Thoracic aorta (tissue), 2 donors: Measurements from ENCODE around the gene PRSS36. TPM values are rescaled to one million over a fixed set of nuclear protein-coding genes. Genes with fewer than 3 reads are reported as not detected.

ENCODE experiments used
- ATAC-seq: fragments of 150-250 bp; one replicate; pipeline ENCODE4 v1.8.0; 2017; ENCODE audit warnings: low read depth; ENCODE audit not compliant: insufficient number of reproducible peaks, low FRiP score
- DNase-seq: peaks from one replicate; pipeline ENCODE4 v3.0.0-alpha.2; 2020; ENCODE audit warnings: low spot score
- H3K27ac ChIP-seq, 2 donors: fragments of 200-600 bp; sonication (generic); 1 replicate in 1 of 2; 2 replicates in 1 of 2; pipeline ENCODE4 v1.5.1; 2016; ENCODE audit warnings: mild to moderate bottlenecking in 2 of 2, moderate library complexity in 2 of 2
- H3K27me3 ChIP-seq: fragments of 200-600 bp; sonication (generic); replicated peaks from 2 replicates; pipeline ENCODE4 v1.6.0; 2016; ENCODE audit warnings: mild to moderate bottlenecking; ENCODE audit not compliant: insufficient read depth
- H3K36me3 ChIP-seq: fragments of 200-600 bp; sonication (generic); one replicate; pipeline ENCODE4 v1.5.1; 2016
- H3K4me1 ChIP-seq, 2 donors: fragments of 200-600 bp; sonication (generic); 1 replicate in 1 of 2; 2 replicates in 1 of 2; pipeline versions ENCODE4 v1.5.1 to v1.6.0; 2016; ENCODE audit warnings: low read depth in 2 of 2, mild to moderate bottlenecking in 1 of 2; ENCODE audit not compliant: control insufficient read depth in 1 of 2
- H3K4me3 ChIP-seq: fragments of 200-600 bp; sonication (generic); 2 replicates; pipeline ENCODE4 v1.5.1; 2016; ENCODE audit warnings: mild to moderate bottlenecking
- H3K9me3 ChIP-seq: fragments of 200-600 bp; sonication (generic); 2 replicates; pipeline ENCODE4 v1.5.1; 2016
- CTCF ChIP-seq: fragments of 200-600 bp; sonication (generic); IDR thresholded peaks from one replicate; pipeline ENCODE4 v1.5.1; 2019; ENCODE audit warnings: antibody characterized with exemption
- total RNA-seq, 2 donors: library from RNA; depleted of rRNA; stranded (reverse); fragments of >200 nt; gene quantifications; one replicate each; pipeline versions ENCODE4 v1.1.0 to v1.2.3, GENCODE V29; 2016

PRSS36 gene
- total RNA-seq, 2 donors from 2014 or later = 1.3 to 14.8 TPM

GRCh38 chr16:31120129-31120528, 29.7 kb downstream of the PRSS36 start:
- H3K9me3 ChIP-seq = no peaks in the 10 kb centered on the region
- H3K27me3 ChIP-seq = no peaks in the 10 kb centered on the region
- no peak overlapping the region for H3K27ac ChIP-seq
- no peak for TF ChIP-seq CTCF
- ATAC-seq (no peak), DNase-seq (no peak)
- H3K4me1 ChIP-seq = peaks cover 11 to 16% of the 10 kb centered on the region in 2 donors
- peaks cover 25% of the 10 kb centered on the region for H3K36me3 ChIP-seq
- no peak overlapping the region for H3K4me3 ChIP-seq

- Histone ChIP-seq H3K4me3 (peak overlapping the region; percentile 79), H3K27me3 (no peaks in the 10 kb centered on the region), H3K36me3 (peaks cover 20% of the 10 kb centered on the region), H3K27ac (peak overlapping the region; percentile 82 to 91), H3K4me1 (peaks cover 11 to 17% of the 10 kb centered on the region in 2 donors), H3K9me3 (no peaks in the 10 kb centered on the region)
- no peak for TF ChIP-seq CTCF
- ATAC-seq (no peak), DNase-seq (no peak)
Observed at GRCh38 chr16:31118223-31119155, 31.4 kb downstream of the PRSS36 start.

DNA sequence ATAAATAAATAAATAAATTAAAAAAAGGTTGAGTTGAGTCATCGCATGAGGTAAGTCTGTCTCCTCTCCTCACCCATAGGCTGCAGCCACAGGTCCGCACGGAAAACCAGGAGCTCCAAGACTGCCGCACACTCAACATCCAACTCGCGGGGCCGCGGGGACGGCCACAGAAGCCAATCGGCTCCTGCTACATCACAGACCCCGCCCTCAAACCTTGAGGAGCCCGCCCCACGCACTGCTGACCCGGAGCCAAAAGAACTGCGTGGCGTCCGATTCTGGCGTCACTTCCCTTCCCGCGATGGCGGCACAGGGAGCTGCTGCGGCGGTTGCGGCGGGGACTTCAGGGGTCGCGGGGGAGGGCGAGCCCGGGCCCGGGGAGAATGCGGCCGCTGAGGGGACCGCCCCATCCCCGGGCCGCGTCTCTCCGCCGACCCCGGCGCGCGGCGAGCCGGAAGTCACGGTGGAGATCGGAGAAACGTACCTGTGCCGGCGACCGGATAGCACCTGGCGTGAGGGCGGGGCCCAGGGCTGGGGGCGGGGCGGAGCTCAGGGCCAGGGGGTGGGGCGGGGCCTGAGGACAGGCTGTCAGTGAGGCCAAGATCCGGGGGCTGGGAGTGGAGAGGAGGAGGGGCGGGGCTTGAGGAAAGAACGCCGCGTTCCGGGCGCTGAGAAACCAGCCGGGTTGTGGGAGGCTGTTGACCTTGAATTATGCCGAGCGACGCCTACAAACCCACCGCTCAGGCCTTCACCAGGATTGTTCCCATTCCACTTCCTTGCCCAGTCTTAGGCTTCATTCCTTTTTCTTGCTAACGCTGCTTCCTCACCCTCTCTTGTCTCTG, 32.3 kb downstream of the PRSS36 start, which contains the start of gene KAT8:
Gene KAT8, plus strand, starts transcription at position 281 of the 839 bp plus-strand sequence. Its CDS starts 18 bp downstream, at position 299.
- peaks cover 11 to 25% of the 10 kb centered on the region in 2 donors for H3K4me1 ChIP-seq
- TF ChIP-seq CTCF = no peak
- peak; percentile 86 for ATAC-seq

DNA sequence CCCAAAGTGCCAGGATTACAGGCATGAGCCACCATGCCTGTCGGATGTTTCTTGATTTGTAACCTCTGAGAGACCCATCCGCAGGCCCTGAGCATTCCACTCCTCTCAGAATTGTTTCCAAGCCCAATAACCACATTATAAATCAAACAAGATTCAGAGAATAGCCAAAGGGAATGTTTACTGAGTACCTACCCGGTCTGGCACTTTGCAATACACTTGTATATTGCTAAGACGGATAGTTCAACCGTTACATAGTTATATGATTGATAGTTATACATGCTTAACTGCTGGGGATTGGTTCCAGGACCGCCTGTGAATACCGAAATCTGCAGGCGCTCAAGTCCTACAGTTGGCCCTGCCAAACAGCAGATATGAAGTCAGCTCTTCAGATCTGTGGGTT, 35.4 kb downstream of the PRSS36 start:
- ATAC-seq = no peak
- no peak for DNase-seq
- no peaks in the 10 kb centered on the region for H3K27me3 ChIP-seq
- no peak for TF ChIP-seq CTCF
- H3K36me3 ChIP-seq = peaks cover 29% of the 10 kb centered on the region
- no peak overlapping the region for H3K27ac ChIP-seq
- no peaks in the 10 kb centered on the region for H3K9me3 ChIP-seq
- H3K4me3 ChIP-seq = no peak overlapping the region
- peaks cover 11 to 36% of the 10 kb centered on the region in 2 donors for H3K4me1 ChIP-seq

More for the DNA sequence above, 32.3 kb downstream of the PRSS36 start, which contains the start of gene KAT8:
- peak; percentile 98 for DNase-seq
- Histone ChIP-seq H3K27me3 (no peaks in the 10 kb centered on the region), H3K36me3 (peaks cover 20% of the 10 kb centered on the region), H3K4me3 (peak within 1 kb of the TSS; percentile 79), H3K9me3 (no peaks in the 10 kb centered on the region), H3K27ac (peak within 1 kb of the TSS; percentile 82 to 91)
